GM12892 (cell line): ENCODE data around the gene PSKH1.
A peak's percentile ranks its signal among the peaks of the same experiment; 100 is the strongest.

Source experiments
- DNase-seq: peaks from one replicate; pipeline ENCODE4 v3.0.0; 2011; ENCODE audit not compliant: insufficient read length
- FAIRE-seq: peaks from 2 replicates; lab custom pipeline; 2011; peaks lifted over from hg19 to GRCh38; lab: Jason Lieb, UNC
- POLR2A ChIP-seq: IDR thresholded peaks from 2 replicates; pipeline ENCODE4 v1.6.1; 2011; ENCODE audit warnings: low read depth, low read length, control low read depth
- POLR2AphosphoS5 ChIP-seq: IDR thresholded peaks from 2 replicates; pipeline ENCODE4 v1.6.1; 2011; ENCODE audit warnings: low read depth, low read length, control low read depth
- TAF1 ChIP-seq: IDR thresholded peaks from 2 replicates; pipeline ENCODE4 v1.6.1; 2011; ENCODE audit warnings: low read depth, mild to moderate bottlenecking, control low read depth, low read length, borderline replicate concordance

PSKH1 gene

DNA sequence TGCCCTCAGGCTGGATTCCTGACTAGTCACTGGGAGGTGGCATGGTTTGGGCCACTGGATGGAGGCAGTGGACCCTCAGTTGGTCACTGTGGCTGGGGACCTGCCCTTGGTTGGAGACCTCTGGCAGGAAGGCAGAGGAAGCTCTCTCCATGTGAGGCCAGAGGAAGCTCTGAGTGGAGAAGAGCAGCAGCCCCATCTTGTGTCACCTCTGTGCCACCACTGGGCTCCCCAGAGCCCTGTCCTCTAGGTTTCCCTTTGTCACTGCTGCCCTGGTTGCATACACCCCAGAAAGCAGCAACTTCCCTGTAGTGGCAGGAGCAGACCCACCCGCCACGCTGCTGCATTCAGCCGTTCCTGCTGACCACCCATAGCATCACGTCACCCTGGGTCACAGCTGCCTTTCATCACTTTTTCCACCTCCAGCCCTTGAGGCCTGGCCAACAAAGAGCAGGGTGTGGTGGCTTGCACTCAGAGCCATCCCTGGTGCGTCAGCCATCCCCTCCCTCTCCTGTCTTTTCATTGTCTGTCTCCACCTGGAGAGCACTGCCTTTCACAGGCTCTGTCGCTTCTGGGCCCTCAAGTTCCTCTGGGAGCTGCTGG lies 26.7 kb downstream of the PSKH1 start:
- no peak for FAIRE-seq
- no peak for DNase-seq

DNA sequence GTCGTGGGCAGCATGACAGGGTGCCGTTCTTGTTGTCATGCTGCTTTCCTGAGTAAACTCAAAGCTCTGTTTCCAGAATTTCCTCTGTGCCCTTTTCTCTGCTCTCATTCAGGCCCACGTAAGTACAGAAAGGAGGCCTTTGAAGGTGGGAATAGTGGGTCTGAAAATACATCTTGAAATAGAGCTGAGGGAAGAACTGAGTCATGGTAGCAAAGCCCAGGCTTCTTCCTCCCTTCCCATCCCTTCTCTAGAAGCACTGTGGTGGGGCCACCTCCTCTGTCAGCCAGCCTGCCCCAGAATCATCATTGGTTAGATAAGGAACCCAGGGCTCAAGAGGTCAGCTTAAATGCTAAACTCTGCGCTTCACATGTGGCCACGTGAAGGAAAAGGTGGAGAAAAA lies 29.2 kb downstream of the PSKH1 start:
- no peak for DNase-seq
- FAIRE-seq, result no peak
- TF ChIP-seq POLR2AphosphoS5, result no peak
- TF ChIP-seq TAF1, result no peak
- TF ChIP-seq POLR2A, result no peak

More for the DNA sequence above, 26.7 kb downstream of the PSKH1 start:
- TF ChIP-seq POLR2A (no peak), POLR2AphosphoS5 (no peak), TAF1 (no peak)

DNA sequence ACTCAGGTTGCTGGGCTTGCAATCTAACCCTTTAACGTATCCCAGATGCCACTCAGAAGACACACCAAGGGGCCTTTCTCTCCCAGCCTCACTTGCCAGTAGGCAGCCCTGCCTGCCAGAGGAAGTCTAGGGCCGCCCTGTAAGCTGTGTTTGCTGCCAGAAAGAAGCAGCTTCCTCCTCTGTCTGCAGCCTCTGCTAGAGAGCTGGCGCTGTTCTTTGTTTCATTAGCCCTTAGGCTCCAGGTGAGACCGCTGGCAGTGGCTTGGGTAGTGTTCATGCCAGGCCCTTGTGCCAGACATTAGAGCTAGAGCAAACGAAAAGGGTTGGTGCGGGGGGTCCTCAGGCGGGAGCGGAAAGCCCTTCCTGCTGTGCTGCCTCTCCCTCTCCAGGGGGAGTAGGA lies 29.7 kb downstream of the PSKH1 start:
- TF ChIP-seq POLR2AphosphoS5, result no peak
- no peak for TF ChIP-seq TAF1
- no peak for TF ChIP-seq POLR2A
- DNase-seq (no peak), FAIRE-seq (no peak)

DNA sequence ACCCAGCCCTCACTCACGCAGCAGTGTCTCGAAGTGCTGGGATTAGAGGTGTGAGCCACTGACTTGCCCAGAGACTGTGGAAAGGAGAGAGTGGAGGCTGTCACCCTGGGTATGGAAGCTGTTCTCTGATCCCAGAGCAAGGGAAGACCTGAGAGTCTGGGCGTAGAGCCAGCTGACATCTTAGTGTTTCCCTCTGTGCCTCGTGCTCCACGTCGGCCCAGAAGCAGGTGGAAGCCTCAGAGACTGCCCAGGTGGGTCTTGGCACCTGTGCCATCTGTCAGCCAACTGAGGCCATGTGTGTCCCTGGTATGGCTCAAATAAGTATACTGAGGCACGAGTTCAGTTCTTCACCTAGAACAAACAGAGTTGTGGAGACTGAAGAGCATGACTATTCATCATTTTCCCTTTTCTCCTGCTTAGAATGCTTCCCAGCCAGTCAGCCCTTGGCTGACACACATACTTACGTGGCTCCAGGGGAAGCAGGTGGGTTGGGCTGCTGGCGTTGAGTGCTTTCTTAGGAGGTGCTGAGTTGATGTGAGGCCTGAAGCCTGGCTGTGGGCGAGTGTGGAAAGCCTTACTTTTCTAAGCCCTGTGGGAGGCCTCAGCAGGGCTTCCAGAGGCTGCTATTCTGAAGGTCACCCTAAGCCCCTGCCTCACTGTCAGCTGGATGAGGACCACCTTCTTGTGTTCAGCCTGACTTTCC lies 30.5 kb downstream of the PSKH1 start:
- no peak for TF ChIP-seq TAF1
- TF ChIP-seq POLR2AphosphoS5, result no peak
- no peak for TF ChIP-seq POLR2A
- FAIRE-seq (no peak), DNase-seq (no peak)

DNA sequence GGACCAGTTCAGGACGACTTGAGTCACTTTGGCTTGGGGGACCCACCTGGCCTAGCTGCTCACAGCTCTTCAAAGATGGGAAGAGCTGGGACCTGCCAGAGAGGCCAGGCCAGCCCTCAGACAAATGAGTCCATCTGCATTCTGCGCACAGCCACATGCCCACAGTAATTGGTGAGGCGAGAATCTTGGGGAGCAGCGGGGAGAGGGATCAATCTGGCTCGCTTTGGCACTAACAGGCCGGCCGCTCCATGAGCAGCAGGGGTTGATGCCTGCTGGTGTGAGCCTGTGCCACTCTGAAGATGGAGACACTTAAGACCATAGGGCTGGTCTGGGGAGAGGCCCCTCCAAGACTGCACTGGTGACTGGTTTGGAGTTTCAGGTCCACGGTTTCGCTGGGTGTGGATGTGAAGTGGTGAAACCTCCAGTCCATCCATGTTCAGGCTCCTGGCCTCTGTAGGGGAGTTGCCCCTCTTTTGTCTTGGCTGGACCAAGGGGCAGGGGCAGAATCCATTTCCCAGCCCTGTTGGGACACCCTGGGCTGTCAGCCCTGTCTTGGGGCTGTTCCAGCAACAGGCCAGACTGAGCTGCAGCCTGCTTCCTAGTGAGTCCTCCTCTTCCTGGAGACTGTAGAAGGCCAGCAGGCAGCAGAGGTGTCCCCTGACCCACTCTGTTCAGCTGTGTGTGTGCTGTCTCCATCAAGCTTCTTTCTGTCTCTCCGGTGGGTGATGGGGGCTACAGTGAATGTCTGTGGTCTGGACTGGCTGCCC lies 31.3 kb downstream of the PSKH1 start:
- DNase-seq (no peak), FAIRE-seq (no peak)
- TF ChIP-seq TAF1 (no peak), POLR2A (no peak), POLR2AphosphoS5 (no peak)

DNA sequence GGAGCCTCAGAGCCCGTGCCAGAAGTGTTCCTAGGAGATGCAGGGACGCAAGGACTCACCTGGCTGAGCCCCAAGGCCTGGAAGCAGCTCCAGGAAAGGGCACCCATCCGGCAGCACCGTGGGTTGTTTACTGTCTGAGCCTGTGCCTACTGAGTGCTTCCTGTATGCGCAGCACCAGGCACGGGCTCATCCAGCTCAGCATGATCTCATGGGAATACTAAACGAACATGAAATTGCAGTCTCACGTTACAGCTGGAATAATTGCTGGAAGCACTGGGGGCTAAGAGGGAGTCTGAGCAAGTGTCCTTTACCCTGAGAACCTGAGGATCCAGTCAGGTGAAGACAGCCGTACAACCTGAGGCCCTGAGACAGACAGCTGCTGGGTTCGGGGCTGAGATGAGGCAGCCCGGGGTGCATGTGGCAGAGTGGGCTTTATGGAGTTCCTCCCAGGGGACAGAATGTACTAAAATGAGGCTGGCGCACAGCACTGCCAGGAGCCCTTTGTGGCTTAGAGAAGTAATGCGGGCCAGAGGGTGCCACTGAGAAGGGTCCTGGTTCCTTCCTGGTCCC lies 33.2 kb downstream of the PSKH1 start:
- no peak for FAIRE-seq
- TF ChIP-seq POLR2AphosphoS5 (no peak), POLR2A (no peak), TAF1 (no peak)
- no peak for DNase-seq

DNA sequence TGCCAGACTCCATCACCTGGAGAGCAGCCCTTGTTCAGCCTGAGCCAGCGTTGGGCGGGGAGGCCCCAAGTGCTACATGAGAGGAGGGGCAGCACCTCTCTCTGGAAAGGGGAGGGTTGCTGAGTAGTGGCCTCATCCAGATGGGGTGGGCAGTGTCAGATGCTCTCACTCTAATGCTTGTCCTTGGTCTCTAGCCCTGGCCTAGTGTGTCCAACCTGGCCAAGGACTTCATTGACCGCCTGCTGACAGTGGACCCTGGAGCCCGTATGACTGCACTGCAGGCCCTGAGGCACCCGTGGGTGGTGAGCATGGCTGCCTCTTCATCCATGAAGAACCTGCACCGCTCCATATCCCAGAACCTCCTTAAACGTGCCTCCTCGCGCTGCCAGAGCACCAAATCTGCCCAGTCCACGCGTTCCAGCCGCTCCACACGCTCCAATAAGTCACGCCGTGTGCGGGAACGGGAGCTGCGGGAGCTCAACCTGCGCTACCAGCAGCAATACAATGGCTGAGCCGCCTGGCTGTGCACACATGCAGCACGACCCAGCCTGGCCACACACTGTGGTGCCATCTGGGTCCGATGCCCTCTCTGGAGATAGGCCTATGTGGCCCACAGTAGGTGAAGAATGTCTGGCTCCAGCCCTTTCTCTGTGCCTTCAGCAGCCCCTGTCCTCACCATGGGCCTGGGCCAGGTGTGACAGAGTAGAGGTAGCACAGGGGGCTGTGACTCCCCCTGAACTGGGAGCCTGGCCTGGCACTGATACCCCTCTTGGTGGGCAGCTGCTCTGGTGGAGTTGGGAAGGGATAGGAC lies 34.3 kb downstream of the PSKH1 start:
- FAIRE-seq (no peak), DNase-seq (no peak)
- TF ChIP-seq TAF1 (no peak), POLR2AphosphoS5 (0 out of 2 replicates have a peak, but pooled peaks have one; percentile 10)

DNA sequence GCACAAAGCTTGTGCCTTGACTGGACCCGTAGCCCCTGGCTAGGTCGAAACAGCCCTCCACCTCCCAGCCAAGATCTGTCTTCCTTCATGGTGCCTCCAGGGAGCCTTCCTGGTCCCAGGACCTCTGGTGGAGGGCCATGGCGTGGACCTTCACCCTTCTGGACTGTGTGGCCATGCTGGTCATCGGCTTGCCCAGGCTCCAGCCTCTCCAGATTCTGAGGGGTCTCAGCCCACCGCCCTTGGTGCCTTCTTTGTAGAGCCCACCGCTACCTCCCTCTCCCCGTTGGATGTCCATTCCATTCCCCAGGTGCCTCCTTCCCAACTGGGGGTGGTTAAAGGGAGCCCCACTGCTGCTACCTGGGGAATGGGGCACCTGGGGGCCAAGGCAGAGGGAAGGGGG lies 35.1 kb downstream of the PSKH1 start:
- DNase-seq (no peak), FAIRE-seq (no peak)
- TF ChIP-seq POLR2AphosphoS5 (peak; percentile 45; the same call in 1 of the 2 replicates), TAF1 (no peak), POLR2A (0 out of 2 replicates have a peak, but pooled peaks have one; percentile 5)

DNA sequence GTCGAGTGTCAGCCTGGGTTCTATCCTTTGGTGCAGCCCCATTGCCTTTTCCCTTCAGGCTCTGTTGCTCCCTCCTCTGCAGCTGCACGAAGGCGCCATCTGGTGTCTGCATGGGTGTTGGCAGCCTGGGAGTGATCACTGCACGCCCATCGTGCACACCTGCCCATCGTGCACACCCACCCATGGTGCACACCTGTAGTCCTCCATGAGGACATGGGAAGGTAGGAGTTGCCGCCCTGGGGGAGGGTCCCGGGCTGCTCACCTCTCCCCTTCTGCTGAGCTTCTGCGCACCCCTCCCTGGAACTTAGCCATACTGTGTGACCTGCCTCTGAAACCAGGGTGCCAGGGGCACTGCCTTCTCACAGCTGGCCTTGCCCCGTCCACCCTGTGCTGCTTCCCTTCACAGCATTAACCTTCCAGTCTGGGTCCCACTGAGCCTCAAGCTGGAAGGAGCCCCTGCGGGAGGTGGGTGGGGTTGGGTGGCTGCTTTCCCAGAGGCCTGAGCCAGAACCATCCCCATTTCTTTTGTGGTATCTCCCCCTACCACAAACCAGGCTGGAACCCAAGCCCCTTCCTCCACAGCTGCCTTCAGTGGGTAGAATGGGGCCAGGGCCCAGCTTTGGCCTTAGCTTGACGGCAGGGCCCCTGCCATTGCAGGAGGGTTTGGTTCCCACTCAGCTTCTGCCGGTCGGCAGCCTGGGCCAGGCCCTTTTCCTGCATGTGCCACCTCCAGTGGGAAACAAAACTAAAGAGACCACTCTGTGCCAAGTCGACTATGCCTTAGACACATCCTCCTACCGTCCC lies 35.7 kb downstream of the PSKH1 start:
- DNase-seq, result peak; percentile 89
- peak; percentile 86 for FAIRE-seq

DNA sequence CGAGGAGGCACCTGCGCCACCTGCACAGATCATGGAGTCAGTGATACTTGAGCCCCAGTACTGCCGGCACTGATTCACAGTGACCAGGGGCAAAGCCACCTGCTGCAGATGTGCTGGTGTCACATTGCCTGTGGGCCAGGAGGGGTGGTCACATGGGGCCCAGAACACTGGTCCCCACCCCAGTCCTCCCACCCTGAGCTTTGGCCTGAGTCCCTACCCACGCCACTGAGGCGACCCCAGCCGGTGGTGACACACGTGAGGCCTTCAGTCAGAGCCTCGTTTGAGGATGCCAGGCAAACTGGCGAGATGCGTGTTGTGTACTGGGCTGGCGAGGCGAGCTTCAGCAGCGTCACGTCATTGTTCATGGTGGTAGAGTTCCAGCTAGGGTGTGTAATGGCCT lies 37.1 kb downstream of the PSKH1 start:
- TF ChIP-seq POLR2AphosphoS5 (no peak), TAF1 (no peak), POLR2A (no peak)
- FAIRE-seq, result no peak
- DNase-seq, result no peak

More for the DNA sequence above, 35.7 kb downstream of the PSKH1 start:
- TF ChIP-seq POLR2AphosphoS5 (peak; percentile 55), TAF1 (no peak)

DNA sequence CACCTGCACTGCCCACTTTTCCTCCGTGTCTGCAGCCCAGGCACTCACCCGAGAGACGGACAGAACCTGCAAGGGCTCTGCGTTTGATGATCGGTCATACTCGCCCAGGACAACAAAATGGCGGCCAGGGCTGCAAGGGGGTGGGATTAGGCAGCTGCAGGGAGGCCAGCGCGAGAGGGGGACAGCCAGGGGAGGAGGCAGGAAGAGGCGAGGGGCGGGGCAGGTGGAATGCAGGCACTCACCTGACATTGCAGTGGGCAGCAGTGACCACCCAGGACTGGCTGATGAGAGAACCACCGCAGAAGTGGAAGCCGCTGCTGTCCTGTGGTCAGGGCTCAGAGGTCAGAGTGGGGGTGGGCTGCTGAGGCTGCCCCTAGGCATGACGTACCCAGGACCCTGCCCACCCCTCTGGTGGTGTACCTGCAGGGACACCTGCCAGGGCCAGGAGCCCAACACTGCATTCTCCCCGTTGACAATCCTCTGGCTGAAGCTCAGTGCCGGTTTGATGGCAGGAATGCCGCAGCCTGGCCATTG lies 37.7 kb downstream of the PSKH1 start:
- DNase-seq (no peak), FAIRE-seq (no peak)
- TF ChIP-seq POLR2AphosphoS5, result no peak; the same call in 1 of the 2 replicates
- peak; percentile 57 for TF ChIP-seq POLR2A
- TF ChIP-seq TAF1, result no peak
